Testis (tissue), 3 donors: ENCODE data around the gene PEAR1. TPM values are rescaled to one million over a fixed set of nuclear protein-coding genes. Genes with fewer than 3 reads are reported as not detected.

Source experiments
- DNase-seq: peaks from one replicate; pipeline ENCODE4 v3.0.0-alpha.2; 2019
- H3K27ac ChIP-seq, 2 donors: fragments of 200-600 bp; sonication (generic); one replicate each; pipeline ENCODE4 v1.5.1; 2019
- H3K27me3 ChIP-seq: fragments of 200-600 bp; sonication (generic); one replicate; pipeline ENCODE4 v1.5.1; 2019
- H3K36me3 ChIP-seq: fragments of 200-600 bp; sonication (generic); one replicate; pipeline ENCODE4 v1.5.1; 2017; ENCODE audit warnings: low read depth; ENCODE audit errors: missing control alignments
- H3K4me1 ChIP-seq: fragments of 200-600 bp; sonication (generic); one replicate; pipeline ENCODE4 v1.5.1; 2019
- H3K4me3 ChIP-seq, 2 donors: fragments of 200-600 bp; sonication (generic); one replicate each; pipeline ENCODE4 v1.5.1; 2017 to 2019
- H3K9me3 ChIP-seq: fragments of 200-600 bp; sonication (generic); one replicate; pipeline ENCODE4 v1.5.1; 2017
- CTCF ChIP-seq, 3 experiments: fragments of 450-650 bp in 2 of 3; fragments of 200-600 bp in 1 of 3; sonication (generic) in 1 of 3; IDR thresholded peaks; one replicate each; pipeline ENCODE4 v1.5.1; 2016 to 2019; ENCODE audit warnings: antibody characterized with exemption in 3 of 3, mild to moderate bottlenecking in 2 of 3, moderate library complexity in 1 of 3
- POLR2A ChIP-seq: fragments of 450-650 bp; IDR thresholded peaks from one replicate; pipeline ENCODE4 v1.6.1; 2017; ENCODE audit warnings: antibody characterized with exemption, mild to moderate bottlenecking, moderate library complexity
- WGBS, 2 donors: methylation state at CpG; one replicate each; pipeline ENCODE4 v1.1.5; 2018; 5-methylcytosine and 5-hydroxymethylcytosine counted together
- intact Hi-C: fragments of 100-400 bp; cut with DNase I; formaldehyde crosslinking; loops from one replicate; pipeline ENCODE4 v1.15.1; 2023; ENCODE audit warnings: low total_unique reads
- polyA plus RNA-seq: library from polyadenylated mRNA; stranded (reverse); fragments of 350-450 nt; fragmentation: Illumina TruSeq; extraction: RNeasy Lipid Tissue Mini Kit (QIAGEN cat#74804); gene quantifications from one replicate; pipeline ENCODE4 v1.2.3, GENCODE V29; 2014; ENCODE audit warnings: low read depth, low replicate concordance; ENCODE audit not compliant: insufficient read depth
- total RNA-seq, 2 donors: library from RNA; depleted of rRNA; stranded (reverse); fragments of >200 nt; gene quantifications; one replicate each; pipeline ENCODE4 v1.2.3, GENCODE V29; 2016

Gene PEAR1
- total and polyA plus RNA-seq, 3 donors from 2014 or later, result 10.5 to 13.8 (median 13.8) TPM

- WGBS, 2 donors, result 68 to 75% methylated on average over 7 of the region's 7 CpGs
- H3K4me1 ChIP-seq, result peaks cover 10% of the 10 kb centered on the region
- TF ChIP-seq POLR2A (no peak), CTCF (IDR thresholded peaks at IDR 0.05) (no peak)
- no peaks in the 10 kb centered on the region for H3K36me3 ChIP-seq
- H3K27me3 ChIP-seq, result no peaks in the 10 kb centered on the region
- DNase-seq, result no peak
- no peaks in the 10 kb centered on the region for H3K9me3 ChIP-seq
- no peak overlapping the region for H3K27ac ChIP-seq
- intact Hi-C loops, result no loop called here
- H3K4me3 ChIP-seq, result peak overlapping the region in 1 of 2 donors; percentile 9
Measured at GRCh38 chr1:156921053-156921529, 27.6 kb downstream of the PEAR1 start.

DNA sequence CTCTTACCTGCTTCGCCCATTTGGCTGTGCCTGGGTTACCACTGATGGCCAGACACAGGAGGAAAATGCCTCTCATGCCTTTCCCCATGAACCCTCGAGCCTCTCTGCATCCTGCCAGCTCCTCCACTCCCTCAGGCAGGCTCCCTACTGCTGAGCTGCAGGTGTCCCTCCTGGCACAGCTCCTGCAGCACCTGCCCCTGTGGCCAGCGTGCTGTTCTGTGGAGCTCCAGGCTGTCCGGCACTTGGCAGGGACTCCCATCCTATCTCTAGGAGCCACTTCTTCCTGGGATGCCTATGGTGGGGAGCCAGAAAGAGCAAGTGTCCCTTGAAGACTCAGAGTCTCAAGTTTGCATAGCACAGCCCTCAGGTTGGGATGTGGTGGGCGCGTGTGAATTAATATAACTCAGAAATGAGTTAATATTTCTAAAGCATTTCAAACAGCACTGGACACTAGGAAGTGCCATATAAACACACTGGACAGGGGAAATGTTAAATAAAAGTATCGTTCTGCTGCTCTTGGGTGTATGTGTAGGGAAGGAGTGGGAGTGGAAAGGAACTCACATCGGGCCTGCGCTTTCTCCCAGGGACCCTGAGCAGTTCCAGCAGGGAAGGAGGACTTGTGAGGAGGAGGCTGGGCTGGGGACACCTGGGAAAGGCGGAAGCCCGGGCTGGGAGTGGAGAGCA, 29.6 kb downstream of the PEAR1 start:
- no peak for TF ChIP-seq CTCF (IDR thresholded peaks at IDR 0.05)
- TF ChIP-seq POLR2A, result no peak
- Histone ChIP-seq H3K4me3 (no peak overlapping the region), H3K9me3 (no peaks in the 10 kb centered on the region), H3K4me1 (peaks cover 13% of the 10 kb centered on the region), H3K27me3 (no peaks in the 10 kb centered on the region), H3K36me3 (no peaks in the 10 kb centered on the region), H3K27ac (no peak overlapping the region)
- 28 to 31% methylated on average over 11 of the region's 11 CpGs for WGBS, 2 donors
- no peak for DNase-seq
- intact Hi-C loops, result no loop called here

DNA sequence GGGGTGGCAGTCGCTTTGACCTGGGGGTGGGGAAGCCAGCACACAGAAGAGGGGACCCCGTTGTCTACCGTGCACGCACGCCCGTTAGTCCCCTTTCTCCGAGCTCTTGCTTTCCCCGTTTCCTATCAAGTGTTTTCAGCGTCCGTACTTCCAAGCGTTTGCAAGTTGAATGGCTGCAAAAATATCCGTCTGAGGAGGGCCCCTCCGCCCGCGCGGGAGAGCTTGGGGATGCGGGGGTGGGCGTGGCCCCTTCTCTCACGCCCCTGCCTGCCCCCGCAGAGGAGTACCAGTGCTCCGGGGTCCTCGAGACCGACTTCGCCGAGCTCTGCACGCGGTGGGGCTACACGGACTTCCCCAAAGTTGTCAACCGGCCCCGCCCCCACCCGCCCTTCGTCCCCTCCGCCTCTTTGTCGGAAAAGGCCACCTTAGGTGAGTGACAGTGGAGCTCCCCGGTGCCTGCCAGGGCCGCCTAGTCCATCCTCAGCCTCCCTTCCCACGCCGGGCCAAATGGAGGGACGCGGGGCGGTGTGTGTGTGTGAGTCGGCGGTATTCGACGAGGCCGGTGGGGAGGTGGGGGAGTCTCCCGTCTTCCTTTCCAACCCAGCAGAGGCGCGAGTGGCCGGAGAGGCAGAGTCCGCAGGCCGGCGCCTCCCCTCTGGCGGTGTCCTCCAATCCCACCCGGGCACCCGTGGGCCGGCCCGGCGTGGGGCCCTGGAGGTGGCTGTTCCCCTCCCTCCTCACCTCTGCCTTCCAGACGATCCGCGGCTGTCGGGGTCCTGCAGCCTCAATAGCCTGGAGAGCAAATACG, 30.4 kb downstream of the PEAR1 start:
- TF ChIP-seq CTCF (IDR thresholded peaks at IDR 0.05) (no peak), POLR2A (no peak)
- peaks cover 13% of the 10 kb centered on the region for H3K4me1 ChIP-seq
- no peaks in the 10 kb centered on the region for H3K36me3 ChIP-seq
- no peaks in the 10 kb centered on the region for H3K27me3 ChIP-seq
- H3K27ac ChIP-seq, result no peak overlapping the region
- H3K4me3 ChIP-seq, result peak overlapping the region; percentile 21 to 23
- no peak for DNase-seq
- no peaks in the 10 kb centered on the region for H3K9me3 ChIP-seq
- intact Hi-C loops, result no loop called here
- 10 to 16% methylated on average over 28 to 53 of the region's 64 CpGs for WGBS, 2 donors

DNA sequence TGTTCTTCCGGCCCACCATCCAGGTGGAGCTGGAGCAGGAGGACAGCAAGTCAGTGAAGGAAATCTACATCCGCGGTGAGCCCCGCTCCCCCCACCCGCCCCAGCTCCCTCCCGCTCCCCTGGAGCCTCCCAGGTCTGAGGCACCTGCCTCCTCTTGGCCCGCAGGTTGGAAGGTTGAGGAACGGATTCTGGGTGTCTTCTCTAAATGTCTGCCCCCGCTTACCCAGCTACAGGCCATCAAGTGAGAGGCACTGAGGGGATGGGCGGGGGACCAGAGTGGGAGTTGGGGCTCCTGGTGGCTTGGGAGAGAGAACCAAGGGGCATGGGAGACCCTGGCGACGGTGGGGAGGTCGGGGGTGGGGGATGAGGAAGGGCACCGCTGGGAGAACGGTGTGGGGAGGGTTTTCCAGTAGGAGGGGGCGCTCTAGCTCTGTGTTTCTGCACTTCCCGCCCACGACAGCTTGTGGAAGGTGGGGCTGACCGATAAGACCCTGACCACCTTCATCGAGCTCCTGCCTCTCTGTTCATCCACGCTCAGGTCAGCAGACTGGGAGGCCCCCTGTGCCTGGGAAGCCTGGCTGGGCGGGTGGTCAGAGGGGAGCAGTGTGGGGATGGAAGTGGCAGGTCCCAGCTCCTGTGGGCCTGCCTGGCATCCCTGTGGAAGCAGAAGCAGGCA, 31.1 kb downstream of the PEAR1 start:
- TF ChIP-seq CTCF (IDR thresholded peaks at IDR 0.05) (no peak), POLR2A (no peak)

More for the DNA sequence above, 31.1 kb downstream of the PEAR1 start:
- Histone ChIP-seq H3K36me3 (no peaks in the 10 kb centered on the region), H3K27me3 (no peaks in the 10 kb centered on the region), H3K4me1 (peaks cover 13% of the 10 kb centered on the region), H3K9me3 (no peaks in the 10 kb centered on the region), H3K4me3 (peak overlapping the region; percentile 21 to 23), H3K27ac (no peak overlapping the region)
- WGBS, 2 donors, result 49 to 63% methylated on average over 8 to 22 of the region's 22 CpGs
- no peak for DNase-seq
- intact Hi-C loops, result no loop called here
